Measurements from ENCODE around the gene ONECUT1.

Gene ONECUT1

DNA sequence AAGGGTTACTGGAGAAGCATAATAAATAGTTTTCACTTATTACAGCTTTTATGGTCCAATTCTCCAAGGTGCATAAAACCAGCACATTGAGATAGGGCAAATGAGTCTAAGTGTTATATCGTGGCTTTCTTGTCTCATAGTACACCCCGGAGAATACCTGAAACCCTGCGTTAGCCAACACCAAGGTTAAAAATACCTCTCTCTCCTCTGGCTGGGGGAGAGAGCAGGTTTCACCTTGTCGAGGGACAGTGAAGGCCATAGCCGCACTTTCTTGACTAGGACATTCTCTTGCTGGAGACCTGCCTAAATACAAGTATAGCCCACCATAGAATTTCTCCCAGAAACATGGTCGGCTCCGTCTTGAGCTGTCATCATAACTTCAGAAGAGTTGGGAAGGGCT lies 59.5 kb downstream of the ONECUT1 start:
- no peak for DNase-seq

DNA sequence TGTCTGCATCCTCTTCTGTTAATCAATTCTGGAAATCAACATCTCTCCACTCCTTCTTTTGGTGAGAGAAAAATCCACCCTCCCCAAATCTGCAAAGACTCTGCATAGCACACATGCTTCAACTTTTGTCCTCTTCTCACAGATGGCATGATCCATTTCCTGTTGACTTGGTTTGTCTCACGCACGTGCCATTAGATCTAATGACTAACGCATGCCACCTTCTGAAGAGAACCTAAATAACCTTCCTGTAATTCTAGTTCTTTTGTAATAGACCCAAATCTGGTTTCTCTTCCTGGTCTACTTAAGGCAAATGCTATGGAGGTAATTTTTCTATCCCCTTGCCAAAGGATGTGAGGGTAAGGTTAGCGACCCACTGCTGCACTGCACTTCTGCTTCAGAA lies 60.0 kb downstream of the ONECUT1 start:
- DNase-seq, result no peak

DNA sequence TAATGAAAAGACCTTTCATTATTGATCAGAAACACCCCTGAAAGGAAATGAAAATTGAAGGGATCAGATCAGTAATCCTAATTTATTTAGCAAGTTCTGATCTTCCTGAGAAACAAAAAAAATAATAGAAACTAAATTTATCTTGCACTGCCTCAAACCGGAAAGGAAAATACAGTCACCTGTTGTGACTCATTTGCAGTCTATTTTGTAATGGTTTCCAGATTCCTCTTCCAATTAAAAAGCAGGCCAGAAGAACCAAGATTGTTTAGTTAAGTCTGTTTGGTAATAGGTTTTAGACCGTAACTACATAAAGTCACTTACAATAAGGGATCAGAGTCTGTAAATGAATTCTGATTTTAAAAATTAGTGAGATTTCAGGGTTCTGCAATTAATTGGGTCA lies 61.2 kb downstream of the ONECUT1 start:
- no peak for DNase-seq

DNA sequence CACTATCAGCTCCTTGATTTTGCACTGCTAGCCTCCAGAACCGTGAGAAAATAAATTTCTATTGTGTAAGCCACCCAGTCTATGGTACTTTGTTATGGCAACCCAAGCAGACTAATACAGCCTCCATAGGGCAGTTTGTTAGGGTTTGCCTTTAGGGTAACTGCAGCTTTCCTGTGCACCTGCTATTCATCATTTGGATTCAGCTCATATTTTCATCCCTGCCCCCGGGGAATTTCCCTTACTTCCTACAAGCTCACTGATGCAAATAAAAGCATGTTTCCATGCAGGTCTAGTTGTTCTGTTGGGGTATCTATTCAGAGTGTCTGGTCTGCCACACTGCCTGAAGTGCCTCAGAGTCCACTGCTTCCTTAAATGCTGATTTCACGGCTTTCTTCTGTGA lies 62.3 kb downstream of the ONECUT1 start:
- no peak for DNase-seq

DNA sequence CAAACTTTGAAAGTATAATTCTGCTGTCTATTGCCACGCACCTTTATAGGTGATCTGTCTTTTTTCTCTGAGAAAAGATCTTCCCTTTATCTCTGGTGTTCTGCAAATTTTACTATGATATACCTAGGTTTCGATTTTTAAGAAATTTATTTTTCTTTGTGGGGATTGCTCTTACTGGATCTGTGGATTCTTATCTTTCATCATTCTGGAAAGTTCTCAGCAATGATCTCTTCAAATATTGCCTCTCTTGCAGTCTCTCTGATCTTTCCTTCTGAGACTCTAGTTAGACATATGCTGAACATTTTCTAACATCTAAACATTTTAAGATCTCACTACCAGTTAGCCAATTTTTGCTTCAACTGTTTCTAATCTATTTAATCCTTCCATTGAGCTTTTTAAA lies 63.9 kb downstream of the ONECUT1 start:
- no peak for DNase-seq

DNA sequence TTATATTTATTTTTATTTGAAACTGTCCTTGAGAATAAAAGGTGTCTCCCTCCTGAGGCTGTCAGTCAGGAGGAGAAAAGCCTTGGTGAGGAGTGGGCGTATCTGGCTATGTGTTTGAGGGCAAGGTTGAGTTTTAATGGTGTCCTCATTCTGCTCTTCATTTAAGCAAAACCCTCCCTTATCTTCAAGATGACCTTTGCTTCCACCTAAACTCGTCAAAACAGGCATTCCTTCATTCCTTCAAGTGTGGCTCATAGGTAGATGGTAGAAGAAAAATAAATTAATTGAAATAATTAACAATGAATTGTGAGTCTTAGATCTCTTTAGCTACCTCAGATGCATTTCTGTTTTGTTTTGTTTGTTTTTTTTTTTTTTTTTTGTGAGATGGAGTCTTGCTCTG lies 71.6 kb downstream of the ONECUT1 start:
- DNase-seq, result no peak

DNA sequence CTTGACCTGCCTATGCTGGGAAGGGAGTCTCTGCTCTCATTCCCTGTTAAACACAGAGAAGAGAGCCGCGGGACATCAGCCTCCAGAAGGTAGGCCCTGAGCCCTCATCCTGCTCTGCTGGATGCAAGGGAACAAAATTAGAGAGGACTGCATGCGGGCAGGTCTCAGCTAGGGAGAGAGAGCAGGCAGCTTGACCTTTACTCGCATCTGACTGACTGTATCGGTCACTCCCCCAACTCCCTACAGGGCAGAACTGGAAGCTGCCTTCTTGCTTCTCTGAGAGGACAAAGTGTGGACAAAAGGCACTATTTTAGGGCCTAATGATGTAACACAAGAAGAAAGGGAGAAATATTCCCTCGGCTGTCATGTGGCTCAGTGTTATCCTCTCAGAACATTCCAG lies 72.2 kb downstream of the ONECUT1 start:
- DNase-seq, result no peak

DNA sequence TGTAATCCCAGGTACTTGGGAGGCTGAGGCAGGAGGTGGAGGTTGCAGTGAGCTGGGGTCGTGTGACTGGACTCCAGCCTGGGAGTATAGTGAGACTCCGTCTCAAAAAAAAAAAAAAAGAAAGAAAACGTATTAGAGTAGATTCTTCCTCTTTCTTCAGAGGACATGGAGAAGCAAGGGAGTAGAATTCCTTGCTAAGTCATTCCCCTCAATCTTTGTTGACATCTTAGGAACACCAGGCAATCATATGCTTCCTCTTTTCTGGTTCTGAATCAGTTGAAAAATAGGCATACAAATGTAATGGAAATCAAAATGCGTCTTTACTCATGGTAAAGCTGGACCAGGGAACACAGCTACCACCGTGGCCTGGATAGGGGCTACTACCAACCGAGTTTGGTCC lies 72.7 kb downstream of the ONECUT1 start:
- DNase-seq, result no peak

DNA sequence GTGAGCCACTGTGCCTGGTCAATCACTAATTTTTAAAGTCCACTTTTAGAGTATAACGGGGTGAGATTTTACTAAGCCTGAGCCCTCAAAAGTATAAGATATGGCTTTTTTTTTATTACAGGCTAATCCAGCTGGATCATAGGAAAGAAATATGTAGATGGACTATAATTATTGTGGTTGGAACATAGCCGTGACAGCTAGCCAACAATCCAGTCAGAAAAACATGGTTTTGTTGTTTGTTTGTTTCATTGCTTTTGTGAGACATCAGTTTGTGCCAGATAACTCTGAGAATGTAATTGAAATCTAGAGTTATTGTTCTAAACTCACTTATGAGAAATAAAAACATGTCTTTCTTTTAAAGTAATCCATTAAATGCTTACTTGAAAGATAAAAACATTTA lies 73.6 kb downstream of the ONECUT1 start:
- no peak for DNase-seq

DNA sequence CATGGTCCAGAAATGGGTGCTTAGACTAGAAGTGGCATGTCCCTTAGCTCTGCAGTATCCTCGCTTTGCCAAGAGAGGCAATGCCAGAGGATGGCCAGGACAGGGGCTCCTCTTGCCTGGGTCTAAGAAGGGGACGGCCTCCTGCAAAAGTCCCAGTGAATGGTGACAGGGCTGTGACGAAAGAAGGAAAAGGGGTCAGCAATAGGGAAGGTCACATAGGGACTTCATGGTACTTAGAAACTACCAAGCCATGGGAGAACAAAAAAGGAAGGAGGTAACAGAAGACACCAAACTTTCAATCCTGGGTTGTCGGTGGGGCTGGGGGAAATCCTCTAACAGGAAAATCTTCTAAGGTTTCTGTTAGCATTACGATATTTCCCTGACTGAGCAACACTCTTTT lies 74.7 kb downstream of the ONECUT1 start:
- no peak for DNase-seq

DNA sequence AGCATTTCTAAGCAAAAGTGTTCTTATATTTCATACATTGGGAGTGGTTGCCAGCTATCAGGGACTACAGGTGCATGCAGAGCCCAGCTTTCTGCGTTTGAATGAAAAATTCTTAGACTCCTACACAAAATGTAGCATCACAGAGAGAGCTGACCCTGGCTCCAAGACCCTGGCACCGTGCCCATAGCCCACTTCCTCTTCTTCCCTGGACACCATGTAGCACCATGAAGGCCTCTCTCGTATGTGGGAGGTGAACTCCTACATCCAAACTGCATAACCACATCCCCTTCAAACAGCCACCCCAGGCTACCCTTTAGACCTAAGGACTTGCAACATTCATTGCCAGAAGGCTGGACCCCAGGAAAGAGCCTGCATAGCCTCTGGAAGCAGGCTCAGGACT lies 75.2 kb downstream of the ONECUT1 start:
- DNase-seq, result no peak

DNA sequence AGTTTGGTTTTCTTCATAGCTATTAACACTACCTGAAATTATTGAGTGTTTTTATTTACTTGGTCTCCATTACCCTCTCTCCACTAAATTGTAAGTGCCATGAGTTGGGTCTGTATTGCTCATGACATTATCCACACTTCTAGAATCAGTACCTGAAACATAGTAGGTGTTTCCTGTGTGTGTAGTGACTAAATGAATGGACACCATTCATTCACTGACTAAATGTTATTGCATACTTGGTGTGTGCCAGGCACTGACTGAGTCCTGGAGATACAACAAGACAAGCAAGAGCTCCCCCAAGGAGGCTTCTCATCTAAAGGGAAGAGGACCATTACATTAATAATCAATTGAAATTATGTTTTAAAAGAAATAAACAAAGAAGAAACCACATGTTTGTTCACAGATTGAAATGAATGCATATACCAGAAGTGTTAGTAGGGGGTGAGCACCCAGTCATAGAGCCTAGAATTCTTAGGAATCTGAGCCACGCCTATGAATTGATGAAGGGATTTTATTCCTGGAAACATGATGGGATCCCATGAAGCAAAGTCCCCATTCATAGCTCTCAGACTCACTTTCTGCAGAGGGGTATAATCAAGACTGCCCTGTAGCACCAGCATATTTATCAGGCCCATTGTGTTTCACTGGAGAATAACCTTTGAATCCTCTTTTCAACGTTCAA lies 79.3 kb downstream of the ONECUT1 start:
- no peak for DNase-seq

DNA sequence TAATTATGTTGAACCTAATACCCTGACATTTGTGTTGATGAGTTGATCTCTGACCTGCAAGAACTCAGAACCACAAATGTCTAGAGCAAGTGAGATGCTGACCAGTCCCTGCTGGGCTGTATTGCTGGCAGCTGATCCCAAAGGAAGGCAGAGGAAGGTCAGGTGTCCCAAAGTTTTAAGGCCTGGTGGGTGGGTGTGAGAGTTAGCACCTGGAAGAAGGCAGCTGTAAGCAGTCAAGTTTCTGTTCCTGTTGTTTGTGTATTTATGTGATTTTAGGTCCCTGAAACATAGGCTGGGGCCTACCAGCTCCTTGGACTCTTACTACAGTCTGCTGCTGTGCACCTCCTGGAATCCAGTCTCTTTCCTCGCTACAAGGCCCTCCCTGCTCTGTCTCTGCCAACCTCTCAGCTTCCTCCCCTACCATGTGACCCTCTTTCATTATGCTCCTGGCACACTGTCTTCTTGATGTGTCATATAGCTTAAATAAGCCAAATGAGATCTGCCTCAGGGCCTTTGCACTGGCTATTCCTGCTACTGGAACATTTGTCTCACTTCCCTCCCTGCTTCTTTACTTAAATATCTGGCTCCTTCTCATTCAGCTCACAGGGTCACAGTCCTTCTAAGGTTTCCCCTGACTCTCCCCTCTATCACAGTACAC lies 80.0 kb downstream of the ONECUT1 start:
- no peak for DNase-seq

DNA sequence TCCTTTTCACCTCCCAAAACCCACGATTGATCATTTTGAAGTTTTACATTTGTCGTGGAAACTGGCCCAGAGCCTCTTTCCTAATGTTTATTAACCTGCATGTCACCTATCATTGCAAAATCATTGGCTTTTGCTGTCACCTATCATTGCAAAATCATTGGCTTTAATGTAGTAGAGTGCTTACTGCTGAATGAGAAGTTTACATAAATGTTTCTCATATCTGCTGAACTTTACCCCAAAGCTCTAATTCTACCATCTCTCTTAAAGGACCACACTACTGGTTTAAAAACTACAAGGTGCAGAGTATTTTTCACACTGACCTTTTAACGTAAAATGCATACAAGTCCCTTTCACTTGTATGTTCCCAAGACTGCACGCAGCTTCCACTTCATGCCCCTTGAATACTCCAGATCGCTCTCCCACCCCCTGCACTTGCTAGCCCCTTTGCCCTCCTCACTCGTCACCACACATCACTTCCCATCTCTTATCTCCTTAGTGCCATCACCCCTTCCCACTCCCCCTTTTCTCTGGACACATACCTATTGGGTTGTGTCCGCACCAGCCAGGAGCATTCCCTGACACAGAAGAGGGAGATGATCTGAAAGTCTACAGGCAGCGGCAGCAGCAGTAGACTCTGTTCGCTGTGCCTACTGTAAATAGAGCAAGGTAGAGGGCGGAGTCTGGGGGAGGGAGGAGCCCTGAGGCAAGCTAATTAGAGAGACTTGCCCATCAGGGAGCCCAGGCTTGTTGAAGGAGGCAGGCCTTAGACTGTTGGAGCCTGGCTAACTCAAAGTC lies 80.8 kb downstream of the ONECUT1 start:
- DNase-seq, result no peak

Data from T1000 (cell line).